ENCODE measurements around the gene POU3F3.

Gene POU3F3
- total RNA-seq = 0 to 0.09 reads per million in 2 donors

DNA sequence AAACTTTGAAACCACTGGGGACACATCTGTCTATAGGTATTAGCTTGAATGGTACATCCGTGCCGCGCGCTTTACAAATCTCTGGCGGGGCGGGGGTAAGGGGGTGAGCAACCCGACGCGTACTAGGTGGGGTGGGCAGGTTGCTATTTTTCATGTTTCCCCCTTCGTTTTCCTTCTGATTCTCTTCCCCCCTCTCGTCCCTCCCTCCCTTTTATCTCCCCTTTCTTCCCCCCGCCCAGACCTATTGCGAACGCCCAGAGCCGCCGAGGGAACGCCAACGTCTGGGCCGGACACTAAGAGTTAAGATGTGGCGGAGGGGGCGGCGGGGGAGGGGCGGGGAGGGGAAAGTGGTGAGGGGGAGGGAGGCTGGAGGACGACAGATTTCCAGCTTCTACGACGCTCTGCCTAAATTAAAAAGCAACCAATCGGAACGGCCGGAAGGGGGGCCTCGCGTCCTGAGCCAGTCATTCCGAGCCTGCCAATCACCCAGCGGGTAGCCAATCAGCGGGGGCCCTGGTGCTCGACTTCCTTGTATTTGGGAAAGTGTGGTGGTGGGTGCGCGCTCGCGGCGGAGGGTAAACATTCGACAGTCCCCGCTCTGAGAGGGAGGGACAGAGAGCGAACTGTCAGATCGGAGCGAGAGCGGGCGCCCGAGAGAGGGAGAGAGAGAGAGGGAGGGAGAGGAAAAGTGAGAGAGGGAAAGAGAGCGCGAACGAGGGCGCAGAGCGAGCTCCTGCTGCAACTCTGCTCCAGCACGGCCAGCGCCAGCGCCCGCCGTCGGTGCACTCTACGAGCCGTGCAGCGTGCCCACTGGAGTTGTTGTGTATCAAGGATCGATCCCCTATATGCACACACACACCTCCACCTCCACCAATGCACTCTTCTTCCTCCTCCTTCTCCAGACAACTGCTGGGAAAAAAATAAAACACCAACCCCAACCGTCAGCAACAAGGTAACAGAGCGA, at the start of gene POU3F3:
Gene POU3F3 (plus strand): TSS at position 582 of the 964 bp plus-strand sequence. CDS start 1,396 bp downstream, outside the sequence.
- DNase-seq = peak; percentile 16

DNA sequence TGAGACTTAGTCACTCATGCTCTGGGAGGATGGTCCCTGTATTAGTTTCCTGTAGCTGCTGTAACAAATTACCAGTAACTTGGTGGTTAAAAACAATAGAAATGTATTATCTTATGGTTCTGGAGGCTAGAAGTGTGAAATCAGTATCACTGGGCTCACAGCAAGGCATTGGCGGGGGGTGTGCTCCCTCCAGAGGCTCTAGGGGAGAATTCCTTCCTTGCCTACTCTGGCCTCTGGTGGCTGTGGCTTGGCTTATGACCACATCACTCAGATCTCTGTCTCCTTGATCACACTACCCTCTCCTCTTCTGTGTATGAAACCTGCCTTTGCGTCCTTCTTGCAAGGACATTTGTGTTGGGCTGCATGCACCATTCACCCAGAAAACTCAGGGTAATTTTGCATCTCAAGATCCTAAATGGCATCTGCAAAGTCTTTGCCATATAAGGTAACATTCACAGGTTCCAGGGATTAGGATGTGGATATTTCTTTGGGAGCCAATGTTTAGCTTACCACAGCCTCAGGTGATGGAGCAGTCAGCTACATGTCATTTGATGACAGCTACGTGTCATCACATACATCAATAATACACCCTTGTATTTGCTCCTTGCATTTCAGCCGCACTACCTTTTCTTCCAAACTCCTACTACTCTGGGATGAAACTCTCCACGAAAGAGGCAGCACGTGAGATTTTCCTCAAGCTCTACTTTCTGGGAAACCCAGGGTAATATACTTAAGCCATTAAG, 49.6 kb upstream of the POU3F3 start:
- no peak for DNase-seq

DNA sequence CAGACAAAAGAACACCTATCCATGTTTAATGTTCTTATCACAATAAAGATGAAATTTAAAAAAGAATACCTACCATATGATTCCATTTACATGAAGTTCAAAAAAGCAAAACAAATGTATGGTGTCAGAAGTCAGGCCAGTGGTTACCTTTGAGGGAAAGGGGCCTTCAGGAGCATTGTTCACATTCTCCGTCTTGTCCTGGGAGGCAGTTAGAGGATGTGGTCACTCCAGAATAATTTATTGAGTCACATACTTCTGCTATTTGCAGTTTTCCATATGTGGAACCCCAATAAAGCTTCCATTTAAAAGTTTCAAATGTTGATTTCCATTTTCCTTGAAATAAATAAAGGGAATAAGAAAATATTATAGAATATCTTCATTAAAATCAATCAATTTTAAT, 41.6 kb upstream of the POU3F3 start:
- no peak for DNase-seq

DNA sequence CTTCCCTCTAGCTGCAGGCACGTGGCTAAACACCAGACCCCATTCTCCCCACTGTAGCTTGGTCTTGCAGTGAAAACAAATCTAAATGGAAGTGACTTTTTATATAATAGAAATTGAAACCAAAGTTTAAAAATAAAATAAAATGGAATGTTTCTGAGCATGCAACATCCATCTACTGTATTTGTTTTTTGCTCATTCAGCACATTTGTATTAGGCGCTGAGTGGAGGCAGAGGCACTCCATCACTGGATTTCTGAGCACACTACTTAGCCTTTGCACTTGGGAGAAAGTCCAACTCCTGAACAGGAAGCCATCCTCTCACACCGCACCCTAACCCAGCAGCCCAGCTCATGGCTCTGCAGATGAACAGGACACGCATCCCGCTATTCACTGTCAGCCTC, 37.8 kb upstream of the POU3F3 start:
- no peak for DNase-seq

DNA sequence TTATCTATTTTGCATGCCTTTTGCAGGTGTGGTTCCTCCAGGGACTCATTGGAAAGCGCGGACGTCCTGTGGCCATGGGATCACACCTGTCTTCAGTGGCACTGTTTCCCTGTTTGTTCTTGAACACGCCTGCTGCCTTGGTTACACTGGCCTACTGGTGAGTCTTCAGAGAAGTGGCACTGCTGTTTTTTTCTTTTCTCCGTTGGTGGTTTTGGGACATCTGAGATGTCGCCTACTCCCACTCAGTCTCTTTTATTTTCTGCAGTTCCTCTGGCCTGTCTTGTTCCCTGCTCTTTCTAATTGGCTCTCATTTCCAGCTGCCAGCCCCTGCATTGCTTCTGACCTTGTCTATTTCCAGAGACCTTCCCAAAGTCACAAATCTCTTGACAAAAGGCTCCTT, 35.7 kb upstream of the POU3F3 start:
- no peak for DNase-seq

GRCh38 chr2:104820126-104820525, 33.8 kb upstream of the POU3F3 start:
- no peak for DNase-seq

DNA sequence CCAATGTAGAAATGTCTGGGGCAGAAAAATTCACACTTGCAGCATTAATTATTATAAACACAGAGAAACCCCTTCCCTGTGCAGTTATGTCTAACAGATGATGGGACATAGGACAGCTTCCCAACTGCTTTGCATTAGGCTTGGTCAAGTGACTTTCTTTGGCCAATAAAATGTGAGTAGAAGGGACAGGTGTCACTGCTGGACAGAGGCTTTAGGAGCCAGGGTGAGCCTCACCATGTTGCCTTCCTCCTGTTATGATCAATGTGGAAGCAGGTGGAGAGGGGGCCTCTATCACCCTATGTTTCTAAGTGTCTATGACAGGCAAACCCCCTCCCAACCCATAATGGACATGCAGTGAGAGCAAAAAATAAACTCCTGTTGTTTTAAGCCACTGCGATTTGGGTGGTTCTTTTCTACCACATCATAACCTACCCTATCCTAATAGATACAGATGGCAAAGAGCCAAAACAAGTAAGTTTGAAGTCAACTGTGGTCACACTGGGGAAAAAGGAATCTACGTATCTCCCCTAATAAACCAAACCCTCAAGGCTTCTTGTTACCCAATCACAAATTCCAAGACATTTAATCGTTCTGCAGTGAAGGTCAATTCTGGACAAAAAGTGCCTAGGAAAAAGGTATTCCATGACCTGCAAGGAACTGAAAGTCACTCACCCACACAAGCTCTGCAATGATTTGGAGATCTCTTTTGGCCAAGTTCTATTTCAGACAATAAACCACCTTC, 28.6 kb upstream of the POU3F3 start:
- no peak for DNase-seq

- no peak for DNase-seq
Measured at GRCh38 chr2:104826016-104826415, 27.9 kb upstream of the POU3F3 start.

- DNase-seq = no peak
Measured at GRCh38 chr2:104831742-104832141, 22.2 kb upstream of the POU3F3 start.

DNA sequence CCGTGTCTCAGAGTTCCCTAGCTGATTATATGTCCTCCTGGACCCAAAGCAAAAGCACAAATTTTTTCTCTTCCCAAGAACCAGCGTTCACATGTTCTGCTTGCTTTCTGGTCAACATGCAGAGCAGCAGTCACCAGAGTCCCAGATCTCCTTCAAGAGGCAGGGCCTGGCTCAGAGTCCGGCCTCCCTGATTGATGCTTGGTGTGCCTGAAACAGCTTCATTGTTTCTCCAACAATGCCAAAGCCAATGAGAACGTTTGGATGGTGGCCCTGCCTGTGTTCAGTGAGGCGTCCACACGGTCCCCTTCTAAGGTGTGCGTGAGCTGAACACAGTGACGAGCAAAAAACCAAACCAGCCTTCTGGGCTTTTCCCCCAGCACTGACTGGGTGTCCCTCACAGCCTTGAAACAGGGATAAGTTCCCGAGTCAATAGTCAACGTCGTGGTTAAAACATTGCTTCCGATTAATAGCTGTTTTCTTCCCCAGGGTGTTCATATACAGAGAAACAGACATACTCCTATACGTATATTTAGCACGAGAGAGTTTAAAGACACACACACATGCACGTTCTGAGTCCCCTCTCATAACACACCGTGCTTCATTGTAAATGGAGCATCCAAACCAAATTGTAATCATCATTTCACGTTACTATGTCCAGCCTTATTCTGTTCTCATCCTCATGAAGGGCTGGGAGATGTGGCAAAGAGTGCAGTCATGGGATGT, 19.3 kb upstream of the POU3F3 start:
- DNase-seq = no peak

DNA sequence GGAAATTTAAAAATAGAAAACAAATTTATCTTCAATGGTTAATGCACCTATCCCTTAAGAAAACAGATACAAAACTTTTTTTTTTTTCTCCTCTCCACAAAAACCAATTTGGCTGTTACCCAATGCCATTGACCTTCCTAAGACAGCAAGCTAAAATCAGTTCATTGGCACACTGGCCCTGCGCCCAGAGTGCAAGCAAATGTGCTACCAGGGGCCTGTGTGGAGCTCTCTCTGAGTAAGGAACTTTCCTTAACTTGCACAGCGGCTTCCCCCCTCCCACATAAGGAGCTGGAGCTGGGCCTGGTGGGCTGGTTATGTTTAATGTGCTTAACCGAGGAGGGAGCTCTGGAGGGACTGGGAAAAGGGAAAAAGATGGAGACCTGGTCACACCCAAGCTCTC, 17.6 kb upstream of the POU3F3 start:
- no peak for DNase-seq

GRCh38 chr2:104836841-104837240, 17.1 kb upstream of the POU3F3 start:
- DNase-seq = no peak

DNA sequence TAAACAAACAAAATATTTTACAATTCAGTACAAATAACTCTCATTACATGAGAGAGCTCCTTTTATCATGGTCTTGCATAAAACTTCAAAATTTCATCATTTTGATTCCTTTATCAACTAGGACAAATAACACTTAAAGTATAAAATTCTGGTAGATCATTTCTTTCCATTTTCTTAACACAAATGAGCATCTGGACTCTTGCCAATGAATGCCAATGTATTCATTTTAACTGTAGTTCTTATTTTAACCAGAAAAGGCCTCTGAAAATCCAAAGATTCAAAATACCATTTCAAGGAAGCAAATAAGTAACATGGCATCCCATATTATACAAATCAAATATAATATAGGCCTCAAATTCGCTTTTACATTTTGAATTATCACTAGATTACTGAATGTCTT, 13.8 kb upstream of the POU3F3 start:
- no peak for DNase-seq

- DNase-seq = no peak
Measured at GRCh38 chr2:104840893-104841585, 12.9 kb upstream of the POU3F3 start.

DNA sequence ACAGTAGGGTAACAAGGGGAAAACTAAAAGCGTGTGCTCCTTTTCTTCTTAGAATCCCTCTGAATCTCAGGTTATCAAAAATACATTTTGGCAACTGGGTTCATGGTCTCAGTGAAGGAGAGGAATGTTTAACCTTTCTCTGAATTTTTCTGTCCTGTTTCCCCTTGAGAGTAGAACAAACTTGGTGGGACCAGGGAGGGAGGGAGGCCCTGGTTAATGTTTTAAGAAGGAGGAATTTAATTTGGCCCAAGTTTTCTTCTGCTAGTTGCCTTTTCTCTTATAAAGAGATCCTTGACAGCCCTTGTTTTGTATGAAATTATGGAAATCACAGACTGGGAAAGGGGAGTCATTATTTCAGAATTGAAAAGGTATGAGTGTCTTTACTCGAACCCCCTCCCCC, 12.2 kb upstream of the POU3F3 start:
- DNase-seq = no peak

- no peak for DNase-seq
Measured at GRCh38 chr2:104844807-104845551, 8.9 kb upstream of the POU3F3 start.

DNA sequence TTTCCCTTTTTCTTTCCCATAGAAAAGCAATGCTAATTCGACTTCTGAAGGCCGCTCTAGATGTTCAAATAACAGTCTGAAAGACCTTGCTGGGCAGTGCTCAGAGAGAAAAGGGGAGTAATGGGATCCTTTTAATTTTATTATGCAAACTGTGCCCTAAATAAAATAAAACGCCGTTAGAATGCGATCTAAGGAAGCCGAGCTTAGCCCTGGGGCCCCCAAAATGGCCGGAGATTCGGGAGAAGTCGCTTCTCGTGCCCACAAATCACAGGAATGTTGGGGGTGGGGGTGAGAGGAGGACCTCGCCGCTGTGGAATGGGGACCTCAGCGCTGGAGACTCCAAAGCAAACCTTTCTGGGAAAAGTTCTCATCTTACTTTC, 8.4 kb upstream of the POU3F3 start:
- no peak for DNase-seq

DNA sequence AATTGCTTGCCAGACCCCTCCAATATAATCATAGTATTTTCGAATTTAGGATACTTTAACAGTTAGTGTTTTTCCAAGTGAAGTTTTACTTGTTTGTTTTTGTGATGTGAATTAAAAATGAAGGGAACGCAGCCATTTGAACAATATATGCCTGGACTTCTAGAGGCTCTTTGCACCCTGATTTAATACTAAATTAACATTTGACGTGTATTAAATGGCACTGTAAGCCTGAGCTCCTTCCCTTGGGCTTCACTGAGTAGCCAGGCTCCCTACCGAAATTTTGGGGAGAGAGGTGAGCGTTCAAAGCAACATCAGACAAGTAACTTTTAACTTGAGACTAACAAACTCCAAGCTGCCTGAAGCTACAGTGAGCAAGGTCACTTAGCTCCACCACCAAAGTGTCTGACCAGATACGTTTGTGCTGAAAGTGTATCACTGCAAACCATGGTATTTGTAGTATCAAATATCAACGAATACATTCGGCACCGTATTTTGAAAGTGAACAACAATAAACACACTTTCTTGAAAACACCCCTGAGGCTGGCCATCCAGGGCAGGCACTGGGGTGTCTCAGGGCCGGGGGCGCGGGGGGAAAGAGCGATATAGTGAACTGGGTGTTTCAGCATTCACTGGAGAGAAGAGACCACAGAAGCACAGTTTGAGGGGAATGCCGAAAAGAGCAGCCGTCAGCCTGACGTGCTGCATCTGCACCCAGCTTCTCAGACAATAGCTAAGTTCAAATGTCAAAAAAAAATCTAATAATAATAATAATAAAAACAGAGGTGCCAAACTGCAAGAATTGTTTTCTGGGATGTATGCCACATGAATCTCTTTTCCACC, 7.7 kb upstream of the POU3F3 start:
- DNase-seq = no peak

GRCh38 chr2:104846786-104847585, 6.9 kb upstream of the POU3F3 start:
- DNase-seq = no peak
